Activated naive CD4-positive, alpha-beta T cell treated with Interleukin-2 at 50 U/mL for 16 hours (primary cell): ENCODE measurements around the gene KCNK16.

Experiments
- DNase-seq: peaks from one replicate; pipeline ENCODE4 v3.0.0-alpha.2; 2020

Gene KCNK16

DNA sequence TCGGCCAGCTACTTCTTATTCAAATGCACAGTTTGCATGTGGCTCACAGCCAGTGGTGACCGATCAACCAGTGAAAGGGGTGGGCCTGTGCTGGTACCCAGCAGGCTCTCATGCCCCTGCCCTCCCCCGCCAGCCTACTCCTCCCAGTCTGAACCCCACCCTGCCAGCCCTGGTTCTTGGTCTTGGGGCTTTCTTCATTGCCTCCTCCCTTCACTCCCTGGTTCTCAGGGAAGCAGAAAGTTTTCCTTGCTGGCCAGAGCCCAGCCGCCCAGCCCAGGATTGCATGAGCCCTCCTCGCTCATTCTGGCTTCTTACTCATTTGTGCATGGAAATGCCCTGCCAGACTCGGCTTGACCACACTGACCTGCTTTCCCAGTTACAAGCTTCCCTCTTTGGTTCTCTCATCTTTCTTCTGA is 49.1 kb downstream of the KCNK16 start:
- no peak for DNase-seq

DNA sequence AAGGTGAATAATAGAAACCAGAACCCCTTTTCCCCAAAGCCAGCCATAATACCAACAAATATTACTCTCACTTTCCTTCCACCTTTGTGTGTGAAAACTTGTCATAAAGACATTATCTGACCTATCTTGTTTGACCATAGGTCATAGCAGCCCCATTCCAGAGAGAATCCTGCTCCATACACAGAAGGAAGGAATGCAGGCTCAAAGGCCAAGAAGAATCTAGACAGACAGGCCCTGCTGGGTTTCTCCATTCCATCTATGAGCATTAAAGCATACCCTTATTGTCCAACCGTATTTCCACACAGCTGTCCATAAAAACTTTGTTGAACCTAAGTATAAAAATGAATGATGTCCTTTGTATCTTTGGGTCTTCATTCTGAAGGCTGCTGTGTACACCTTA is 52.5 kb downstream of the KCNK16 start:
- DNase-seq, result no peak

DNA sequence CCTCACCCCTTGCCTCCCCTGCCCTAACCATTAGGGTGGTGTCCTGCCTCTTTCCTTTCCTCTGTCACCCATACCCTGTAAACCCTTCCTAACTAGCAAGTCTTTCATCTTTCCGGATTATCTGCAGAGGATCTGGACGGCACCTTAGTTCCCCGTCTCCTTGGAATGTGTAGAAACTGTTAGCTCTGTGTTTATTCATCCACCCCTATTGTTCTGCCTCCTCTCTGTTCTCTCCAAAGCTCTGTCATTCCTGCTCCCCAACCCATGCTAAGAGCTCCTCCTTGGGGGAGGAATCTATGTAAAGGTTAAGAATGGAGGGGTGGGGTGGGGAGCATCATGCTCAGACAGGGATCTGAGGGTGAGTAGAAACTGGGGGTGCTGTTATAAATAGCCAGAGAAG is 53.8 kb downstream of the KCNK16 start:
- no peak for DNase-seq

- no peak for DNase-seq
These were observed 54.3 kb downstream of the KCNK16 start for GRCh38 chr6:39268171-39268570.

- no peak for DNase-seq
These were observed 55.6 kb downstream of the KCNK16 start for GRCh38 chr6:39266782-39267355.

DNA sequence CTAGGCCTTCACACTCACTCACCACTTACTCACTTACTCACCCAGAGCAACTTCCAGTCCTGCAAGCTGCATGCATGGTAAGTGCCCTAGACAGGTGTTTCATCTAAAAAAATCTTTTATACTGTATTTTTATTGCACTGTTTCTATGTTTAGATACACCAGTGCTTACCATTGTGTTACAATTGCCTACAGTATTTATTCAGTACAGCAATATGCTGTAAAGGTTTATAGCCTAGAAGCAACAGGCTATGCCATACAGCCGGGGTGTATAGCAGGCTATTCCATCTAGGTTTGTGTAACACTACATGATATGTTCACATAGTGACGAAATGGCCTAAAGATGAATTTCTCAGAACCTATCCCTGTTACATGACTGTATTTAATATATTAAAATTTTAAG is 56.1 kb downstream of the KCNK16 start:
- no peak for DNase-seq
